ENCODE data around the gene CDK10.
"Not testable (repeated sequence)": the region's sequence is repeated elsewhere in the genome, so short reads cannot be mapped to it uniquely, and the experiment has no call there.

CDK10 gene

DNA sequence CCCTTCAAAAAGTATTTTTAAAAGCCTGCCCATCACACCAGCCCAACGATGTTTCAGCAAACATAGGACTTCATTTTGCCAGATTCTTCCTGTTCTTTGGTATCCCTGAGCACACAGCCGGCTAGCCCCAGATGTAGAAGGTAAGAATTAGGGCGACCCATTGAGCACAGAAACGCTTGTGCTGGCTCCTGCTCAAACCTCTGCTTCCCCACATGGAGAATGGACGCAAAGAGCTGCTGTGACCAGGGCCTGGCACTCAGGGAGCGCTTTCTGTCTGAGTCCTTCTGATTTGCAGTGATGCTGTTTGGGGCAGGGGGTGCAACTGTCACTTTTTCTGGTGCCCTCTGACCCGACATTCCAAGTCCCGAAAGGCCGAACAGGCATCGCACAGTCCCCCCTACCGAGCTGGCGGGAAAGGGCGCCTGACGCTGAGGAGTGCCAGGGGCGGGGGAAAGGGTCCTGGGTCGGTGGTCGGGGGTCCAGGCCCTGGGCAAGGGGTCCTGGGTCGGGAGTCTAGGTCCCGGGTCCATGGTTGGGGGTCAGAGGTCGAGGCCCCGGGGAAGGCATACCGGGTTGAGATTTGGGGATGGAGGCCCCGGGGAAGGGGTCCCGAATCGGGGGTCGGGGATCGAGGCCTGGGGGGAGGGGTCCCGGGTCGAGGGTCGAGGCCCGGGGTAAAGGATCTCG is 29.9 kb upstream of the CDK10 start:
- no peak for TF ChIP-seq POLR2A (IDR thresholded peaks at IDR 0.05; ENCODE audit: low read depth, low read length)
- DNase-seq (ENCODE audit: insufficient read length, low spot score) (no peak), FAIRE-seq (no peak)

- no peak for FAIRE-seq
- peak; percentile 86 for TF ChIP-seq POLR2A (IDR thresholded peaks at IDR 0.05; ENCODE audit: low read depth, low read length)
- DNase-seq (ENCODE audit: insufficient read length, low spot score): peak; percentile 93
Measured at GRCh38 chr16:89657442-89658220, 28.9 kb upstream of the CDK10 start, which contains the start of the genes CHMP1A and SPATA33. TSS of gene CHMP1A (minus strand) at chr16:89657708. CDS start at chr16:89657588, 120 bp downstream. TSS of gene SPATA33 (plus strand) at chr16:89657836. CDS start at chr16:89657912, 76 bp downstream.

DNA sequence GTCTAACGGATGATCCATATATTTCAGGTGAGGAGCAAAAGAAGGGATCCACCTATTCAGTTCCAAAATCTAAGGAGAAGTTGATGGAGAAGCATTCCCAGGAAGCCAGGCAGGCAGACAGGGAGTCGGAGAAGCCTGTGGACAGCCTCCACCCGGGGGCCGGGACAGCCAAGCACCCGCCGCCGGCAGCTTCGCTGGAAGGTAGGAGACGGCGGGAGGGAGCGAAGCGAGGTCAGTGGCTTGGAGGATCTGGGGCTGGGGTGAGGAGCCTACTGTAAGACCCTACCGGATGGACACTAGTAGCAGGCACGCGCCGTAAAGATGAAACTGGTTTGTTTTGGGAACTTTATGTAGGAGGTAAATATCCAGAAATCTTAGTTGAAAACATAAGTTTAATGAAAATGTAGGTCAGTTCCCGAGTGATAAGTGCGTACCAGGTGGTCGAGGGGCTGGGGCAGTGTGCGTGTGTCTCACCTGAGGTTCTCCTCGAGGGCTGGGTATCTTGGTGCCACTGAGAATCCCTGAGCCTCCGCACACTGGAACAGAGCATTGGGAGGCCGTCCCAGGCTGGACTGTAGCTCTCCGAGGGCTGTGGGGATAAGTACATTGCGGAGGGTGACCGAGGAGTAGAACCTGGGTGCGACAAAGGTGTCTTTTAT is 28.1 kb upstream of the CDK10 start:
- FAIRE-seq (no peak), DNase-seq (ENCODE audit: insufficient read length, low spot score) (no peak)
- TF ChIP-seq POLR2A (IDR thresholded peaks at IDR 0.05; ENCODE audit: low read depth, low read length): no peak

- DNase-seq (ENCODE audit: insufficient read length, low spot score) (no peak), FAIRE-seq (no peak)
- TF ChIP-seq POLR2A (IDR thresholded peaks at IDR 0.05; ENCODE audit: low read depth, low read length): no peak
Measured at GRCh38 chr16:89660146-89660545, 26.3 kb upstream of the CDK10 start.

DNA sequence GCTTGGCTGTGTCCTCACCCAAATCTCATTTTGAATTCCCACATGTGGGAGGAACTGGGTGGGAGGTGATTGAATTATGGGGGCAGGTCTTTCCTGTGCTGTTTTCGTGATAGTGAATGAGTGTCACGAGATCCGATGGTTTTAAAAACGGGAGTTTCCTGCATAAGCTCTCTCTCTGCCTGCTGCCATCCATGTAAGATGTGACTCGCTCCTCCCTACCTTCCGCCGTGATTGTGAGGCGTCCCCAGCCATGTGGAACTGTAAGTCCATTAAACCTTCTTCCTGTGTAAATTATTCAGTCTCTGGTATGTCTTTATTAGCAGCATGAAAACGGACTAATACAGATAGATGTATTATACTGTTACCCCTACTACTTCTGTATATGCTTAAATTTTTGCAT is 25.3 kb upstream of the CDK10 start:
- DNase-seq (ENCODE audit: insufficient read length, low spot score): no peak
- no peak for TF ChIP-seq POLR2A (IDR thresholded peaks at IDR 0.05; ENCODE audit: low read depth, low read length)
- no peak for FAIRE-seq

- DNase-seq (ENCODE audit: insufficient read length, low spot score); FAIRE-seq: not testable (repeated sequence)
Measured at GRCh38 chr16:89664238-89664637, 22.3 kb upstream of the CDK10 start.

DNA sequence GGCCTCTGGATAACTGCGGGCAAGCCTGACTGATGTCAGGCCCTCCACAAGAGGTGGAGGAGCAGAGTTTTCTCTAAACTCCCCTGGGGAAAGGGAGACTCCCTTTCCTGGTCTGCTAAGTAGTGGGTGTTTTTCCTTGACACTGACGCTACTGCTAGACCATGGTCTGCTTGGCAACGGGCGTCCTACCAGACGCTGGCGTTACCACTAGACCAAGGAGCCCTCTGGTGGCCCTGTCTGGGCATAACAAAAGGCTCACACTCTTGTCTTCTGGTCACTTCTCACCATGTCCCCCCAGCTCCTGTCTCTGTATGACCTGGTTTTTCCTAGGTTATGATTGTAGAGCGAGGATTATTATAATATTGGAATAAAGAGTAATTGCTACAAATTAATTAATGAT is 19.5 kb upstream of the CDK10 start:
- FAIRE-seq; DNase-seq (ENCODE audit: insufficient read length, low spot score): not testable (repeated sequence)

DNA sequence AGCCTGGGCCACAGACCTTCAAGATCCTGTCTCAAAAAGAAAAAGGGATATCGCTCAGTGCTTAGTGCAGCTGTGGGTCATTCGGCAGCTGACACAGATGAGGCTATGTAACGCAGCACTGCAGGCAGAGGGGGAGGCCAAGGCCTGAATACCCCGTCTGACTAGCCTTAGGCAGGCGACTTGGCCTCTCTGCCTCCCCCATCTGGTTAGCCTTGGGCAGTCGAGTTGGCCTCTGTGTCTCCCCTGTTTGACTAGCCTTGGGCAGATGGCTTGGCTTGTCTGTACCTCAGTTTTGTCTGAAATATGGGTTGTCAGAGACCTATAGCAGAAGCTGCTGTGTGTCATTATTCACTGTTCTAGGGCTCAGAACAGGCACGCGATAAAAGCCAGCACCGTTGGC is 18.9 kb upstream of the CDK10 start:
- FAIRE-seq (no peak), DNase-seq (ENCODE audit: insufficient read length, low spot score) (no peak)
- no peak for TF ChIP-seq POLR2A (IDR thresholded peaks at IDR 0.05; ENCODE audit: low read depth, low read length)

- no peak for DNase-seq (ENCODE audit: insufficient read length, low spot score)
- FAIRE-seq: no peak
- TF ChIP-seq POLR2A (IDR thresholded peaks at IDR 0.05; ENCODE audit: low read depth, low read length): no peak
Measured at GRCh38 chr16:89668790-89669158, 17.7 kb upstream of the CDK10 start.

GRCh38 chr16:89669755-89670154 is 16.7 kb upstream of the CDK10 start:
- DNase-seq (ENCODE audit: insufficient read length, low spot score) (no peak), FAIRE-seq (no peak)
- no peak for TF ChIP-seq POLR2A (IDR thresholded peaks at IDR 0.05; ENCODE audit: low read depth, low read length)

DNA sequence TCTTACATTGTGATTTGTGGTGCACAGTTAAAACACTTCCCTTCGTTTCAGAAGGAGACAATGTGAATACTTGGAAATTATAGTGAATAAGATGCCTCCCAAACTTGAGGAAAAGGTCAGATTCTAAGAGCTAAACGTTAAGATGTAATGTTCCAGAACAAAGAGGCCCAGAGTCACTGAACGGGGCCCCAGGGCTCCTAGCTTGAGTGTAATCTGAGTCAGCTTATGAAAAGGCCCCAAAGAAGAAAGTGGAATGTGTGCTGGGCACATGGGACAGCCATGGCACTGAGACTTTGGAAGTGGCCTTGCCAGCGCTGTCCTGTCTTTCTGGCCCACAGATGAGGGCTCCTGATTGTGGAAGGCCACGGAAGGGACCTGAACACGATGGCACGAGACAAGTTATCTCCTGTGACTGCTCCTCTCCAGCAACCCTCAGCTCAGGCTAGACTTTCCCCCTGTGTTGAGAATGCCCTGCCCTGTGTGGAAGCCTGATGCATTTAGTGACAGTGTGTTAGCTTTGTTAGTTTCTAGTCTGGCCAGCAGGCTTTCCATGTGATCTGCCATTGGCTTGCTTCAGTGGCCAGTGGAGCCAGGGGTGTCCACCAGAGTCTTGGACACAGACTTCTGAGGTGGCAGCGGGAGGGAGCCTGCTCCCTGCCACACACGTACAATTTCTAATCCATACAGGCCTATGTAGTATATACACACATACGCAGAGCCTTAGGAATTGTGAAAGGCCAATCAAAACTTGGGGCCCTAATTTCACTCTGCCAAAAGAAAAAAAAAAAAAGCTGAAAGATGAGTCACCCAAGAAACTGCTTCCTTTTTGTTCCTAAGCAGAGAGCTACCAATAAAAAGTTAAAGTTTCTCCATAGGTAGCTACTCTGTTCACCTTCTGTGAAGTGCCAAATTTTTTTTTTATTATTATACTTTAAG is 15.7 kb upstream of the CDK10 start:
- TF ChIP-seq POLR2A (IDR thresholded peaks at IDR 0.05; ENCODE audit: low read depth, low read length): no peak
- DNase-seq (ENCODE audit: insufficient read length, low spot score) (no peak), FAIRE-seq (no peak)

GRCh38 chr16:89671565-89671964 is 14.9 kb upstream of the CDK10 start:
- FAIRE-seq: not testable (repeated sequence)

DNA sequence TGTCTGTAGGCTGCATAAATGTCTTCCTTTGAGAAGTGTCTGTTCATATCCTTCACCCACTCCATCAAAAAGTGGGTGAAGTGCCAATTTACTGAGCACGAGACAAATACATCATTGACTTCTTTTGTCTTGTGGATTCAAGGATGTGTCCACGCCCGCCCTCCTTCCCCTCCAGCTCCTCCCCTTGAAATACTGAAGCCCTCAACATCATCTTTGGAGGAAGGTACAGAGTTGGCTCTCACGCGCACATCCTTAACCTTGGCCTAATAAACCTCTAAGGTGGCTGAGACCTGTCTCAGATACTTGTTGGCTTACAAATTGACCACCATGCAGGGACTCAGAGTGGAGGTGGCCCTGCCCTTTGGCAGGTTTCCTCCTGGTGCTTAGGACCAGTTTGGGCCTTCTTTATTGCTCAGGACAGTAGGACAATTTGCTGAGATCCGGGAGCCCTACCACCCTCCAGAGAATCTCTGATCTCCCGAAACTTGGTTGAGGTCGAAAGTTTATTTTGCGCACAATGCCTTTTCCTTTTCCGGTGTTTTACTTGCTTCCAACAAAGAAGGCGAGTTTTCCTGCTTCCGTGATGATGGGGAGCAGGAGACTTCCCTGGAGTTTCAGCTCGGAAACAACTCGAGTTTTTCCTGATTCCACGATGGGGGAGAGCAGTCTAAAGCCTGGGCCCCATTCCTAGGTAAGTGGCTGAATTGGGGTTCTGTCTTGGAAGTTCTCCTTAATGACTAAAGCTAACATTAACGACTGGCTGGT is 14.1 kb upstream of the CDK10 start:
- TF ChIP-seq POLR2A (IDR thresholded peaks at IDR 0.05; ENCODE audit: low read depth, low read length): no peak
- FAIRE-seq (no peak), DNase-seq (ENCODE audit: insufficient read length, low spot score) (no peak)

More at GRCh38 chr16:89671565-89671964, 14.9 kb upstream of the CDK10 start:
- not testable (repeated sequence) for DNase-seq (ENCODE audit: insufficient read length, low spot score)
